Right cardiac atrium (tissue), 5 donors: ENCODE measurements around the gene KMO. TPM values are rescaled to one million over a fixed set of nuclear protein-coding genes. Genes with fewer than 3 reads are reported as not detected.

Experiments used
- ATAC-seq, 2 donors: fragments of 200-7000 bp; cut with Tn5 transposase; one replicate each; pipeline versions ENCODE4 v1.8.0 to v1.9.1; 2020; ENCODE audit warnings: moderate library complexity in 2 of 2, mild to moderate bottlenecking in 1 of 2
- DNase-seq, 3 donors: peaks; one replicate each; pipeline ENCODE4 v3.0.0-alpha.2; 2020
- H3K27ac ChIP-seq: one replicate; pipeline ENCODE4 v1.5.1; 2013; ENCODE audit warnings: mild to moderate bottlenecking, low read length, control low read depth, moderate library complexity
- H3K27me3 ChIP-seq: one replicate; pipeline ENCODE4 v1.6.1; 2013; ENCODE audit not compliant: control insufficient read depth, insufficient read depth
- H3K4me1 ChIP-seq: one replicate; pipeline ENCODE4 v1.6.1; 2013; ENCODE audit warnings: low read length; ENCODE audit not compliant: control insufficient read depth, insufficient read depth
- H3K4me3 ChIP-seq: one replicate; pipeline ENCODE4 v1.5.1; 2013; ENCODE audit warnings: low read length, control low read depth
- H3K9me3 ChIP-seq: one replicate; pipeline ENCODE4 v1.6.1; 2013; ENCODE audit warnings: low read length; ENCODE audit not compliant: control insufficient read depth
- WGBS: extraction: QIAGEN DNeasy Blood & Tissue Kit; methylation state at CpG from one replicate; pipeline ENCODE4 v1.1.7; 2013; 5-methylcytosine and 5-hydroxymethylcytosine counted together
- intact Hi-C, 4 donors: fragments of 100-400 bp; cut with DNase I; formaldehyde crosslinking; loops; one replicate each; pipeline versions ENCODE4 v1.11.0 to v1.14.0; 2022 to 2023
- long read RNA-seq, 4 donors: library from polyadenylated mRNA; unstranded; transcript quantifications; one replicate each; pipeline ENCODE4 v2.0.0, GENCODE V29; 2020 to 2021
- polyA plus RNA-seq: library from polyadenylated mRNA; stranded (reverse); fragments of 200-250 nt; gene quantifications from one replicate; pipeline ENCODE4 v1.2.3, GENCODE V29; 2013
- total RNA-seq, 4 donors: library from RNA; stranded (reverse); fragmentation: NEBNext Ultra II Directional; extraction: Animal tissue kit (Norgen Biotek cat#: 25700); gene quantifications; one replicate each; pipeline ENCODE4 v1.2.1, GENCODE V29; 2021
- donor health status: healthy with polysubstance abuse.
- donor health status: DM: no; HTN: yes; CAD: no.
- donor health status: DM: no; HTN: no; CAD: no.
- donor health status: DM: no; HTN: yes; CAD: no; lungs with severe emphysema.
- donor health status: DM: yes; HTN: yes; CAD: no.

KMO gene
- total RNA-seq = 1 to 10 TPM in 1 of 4 donors, under 1 TPM in 3; 0.63 to 1.5 (median 0.79) TPM
- 0.29 TPM for polyA plus RNA-seq
- long read RNA-seq, donor 1, full-length matches to known transcripts = 1 of 1 reads
- long read RNA-seq, donor 1, partial matches to known transcripts = 0 of 1 reads
- long read RNA-seq, donor 1, other reads (novel, unspliced or antisense) = 0 of 1 reads
- long read RNA-seq, donor 2 = 0 reads
- long read RNA-seq, donor 3 = 0 reads
- long read RNA-seq, donor 4 = 0 reads

DNA sequence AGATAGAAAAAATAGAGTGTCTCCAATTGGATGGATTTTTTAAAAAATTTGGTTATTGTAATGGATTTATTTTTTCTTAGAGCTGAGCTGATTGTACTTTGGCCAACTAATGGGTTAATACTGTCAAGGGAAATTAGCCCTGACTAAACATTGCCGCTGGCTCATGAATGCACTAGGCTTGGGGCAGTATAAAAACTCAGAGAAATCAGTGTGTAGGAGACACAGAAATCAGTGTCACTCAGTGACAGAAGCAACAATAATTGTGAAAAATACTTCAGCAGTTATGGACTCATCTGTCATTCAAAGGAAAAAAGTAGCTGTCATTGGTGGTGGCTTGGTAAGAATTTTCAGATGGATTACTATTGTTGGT is at the start of gene KMO:
KMO (plus strand) TSS at position 217 of the 370 bp plus-strand sequence; CDS start at position 284, 67 bp downstream.
- DNase-seq (no peak), ATAC-seq (peak in 1 of 2 donors; percentile 56)
- H3K4me3 ChIP-seq = peak within 1 kb of the TSS; percentile 95
- H3K27ac ChIP-seq = no peak within 1 kb of the TSS
- no peaks in the 10 kb centered on the region for H3K4me1 ChIP-seq
- no peaks in the 10 kb centered on the region for H3K9me3 ChIP-seq
- intact Hi-C loops = loop anchor here in 2 of 4 donors (10.0 kb wide), 2 partner anchors 83 to 93 kb away; no protein-coding TSS in a partner anchor
- H3K27me3 ChIP-seq = no peaks in the 10 kb centered on the region
- whole genome bisulfite sequencing = 3% methylated on average over 1 of the region's 1 CpG

DNA sequence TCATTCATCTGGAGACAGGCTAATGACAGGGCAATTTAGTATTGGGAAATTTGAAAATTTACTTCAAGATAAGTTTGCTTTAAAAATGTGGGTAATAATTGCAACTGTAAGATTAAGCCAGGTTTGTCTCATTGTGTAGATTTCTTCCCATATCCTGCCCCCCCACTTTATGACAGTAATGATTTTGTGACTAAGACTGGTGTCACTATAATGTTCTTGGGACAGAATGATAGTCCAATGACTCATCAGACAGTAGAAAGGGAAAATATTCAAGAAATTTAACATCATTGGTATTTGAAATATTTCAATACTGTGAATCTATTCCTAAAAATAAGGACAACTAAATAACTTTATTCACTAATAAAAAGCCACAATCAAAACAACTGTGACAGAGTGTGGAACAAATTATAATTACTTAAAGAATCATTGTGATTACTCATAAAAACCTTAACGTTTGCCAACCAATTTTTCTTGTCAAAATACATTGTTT is 49.4 kb upstream of the KMO start:
- WGBS = 52% methylated on average over 1 of the region's 1 CpG
- Histone ChIP-seq H3K27me3 (no peaks in the 10 kb centered on the region), H3K27ac (no peak overlapping the region), H3K4me3 (no peak overlapping the region), H3K9me3 (no peaks in the 10 kb centered on the region), H3K4me1 (no peaks in the 10 kb centered on the region)
- ATAC-seq (no peak), DNase-seq (no peak)
- intact Hi-C loops = no loop called here

DNA sequence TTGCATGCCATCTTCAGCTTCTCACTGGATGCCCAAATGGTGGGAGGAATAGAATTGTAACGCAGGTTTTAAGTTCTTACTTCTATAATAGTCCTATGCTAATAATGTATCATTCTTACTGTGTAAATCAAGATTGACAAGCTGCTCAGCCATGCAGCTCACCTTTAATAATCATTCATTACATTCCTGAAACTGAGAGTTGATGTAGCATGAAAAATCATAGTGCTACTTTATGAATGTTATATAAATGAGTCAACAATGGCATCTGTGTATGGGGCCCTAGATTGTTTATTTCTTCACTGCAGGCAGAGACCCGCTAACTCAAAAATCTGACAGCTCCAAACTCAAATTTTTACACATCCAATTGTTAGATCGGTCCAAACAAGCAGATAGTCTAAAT is 47.0 kb upstream of the KMO start:
- no peak overlapping the region for H3K27ac ChIP-seq
- 96% methylated on average over 3 of the region's 3 CpGs for WGBS
- DNase-seq = no peak
- intact Hi-C loops = no loop called here
- no peak for ATAC-seq
- no peak overlapping the region for H3K4me3 ChIP-seq
- no peaks in the 10 kb centered on the region for H3K27me3 ChIP-seq
- H3K9me3 ChIP-seq = no peaks in the 10 kb centered on the region
- H3K4me1 ChIP-seq = no peaks in the 10 kb centered on the region

GRCh38 chr1:241485554-241485992 is 46.6 kb upstream of the KMO start:
- no peaks in the 10 kb centered on the region for H3K4me1 ChIP-seq
- WGBS = 87% methylated on average over 4 of the region's 4 CpGs
- no peak for DNase-seq
- no peaks in the 10 kb centered on the region for H3K27me3 ChIP-seq
- no peak overlapping the region for H3K27ac ChIP-seq
- ATAC-seq = no peak
- intact Hi-C loops = no loop called here
- H3K4me3 ChIP-seq = no peak overlapping the region
- no peaks in the 10 kb centered on the region for H3K9me3 ChIP-seq

GRCh38 chr1:241488739-241489138 is 43.4 kb upstream of the KMO start:
- Histone ChIP-seq H3K27me3 (no peaks in the 10 kb centered on the region), H3K27ac (no peak overlapping the region), H3K4me3 (no peak overlapping the region), H3K4me1 (no peaks in the 10 kb centered on the region), H3K9me3 (no peaks in the 10 kb centered on the region)
- intact Hi-C loops = no loop called here
- DNase-seq (no peak), ATAC-seq (no peak)
- WGBS = 94% methylated on average over 1 of the region's 1 CpG

DNA sequence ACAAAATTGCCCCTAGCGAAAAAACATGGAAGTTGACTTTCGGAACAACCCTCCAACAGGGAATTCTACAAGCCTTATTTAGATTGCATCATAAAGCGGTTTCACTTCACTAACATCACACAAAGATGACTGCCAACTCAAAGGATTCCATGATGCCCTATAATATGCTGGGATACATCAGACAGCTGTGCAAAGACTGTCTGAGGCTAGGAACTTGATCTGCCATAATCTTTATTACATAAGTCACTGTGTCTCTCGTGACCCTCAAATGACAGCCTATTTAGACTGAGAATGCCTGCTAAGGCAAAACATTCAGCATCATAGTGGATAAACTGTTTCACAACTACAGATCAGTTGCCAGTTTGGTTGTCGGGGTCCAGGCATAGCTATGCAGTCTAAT is 36.4 kb upstream of the KMO start:
- 92% methylated on average over 5 of the region's 5 CpGs for WGBS
- no peak overlapping the region for H3K4me3 ChIP-seq
- H3K4me1 ChIP-seq = no peaks in the 10 kb centered on the region
- intact Hi-C loops = no loop called here
- DNase-seq (no peak), ATAC-seq (no peak)
- H3K27me3 ChIP-seq = no peaks in the 10 kb centered on the region
- H3K9me3 ChIP-seq = no peaks in the 10 kb centered on the region
- no peak overlapping the region for H3K27ac ChIP-seq

GRCh38 chr1:241499910-241500309 is 32.3 kb upstream of the KMO start:
- DNase-seq = no peak
- 88% methylated on average over 2 of the region's 2 CpGs for WGBS
- Histone ChIP-seq H3K27me3 (no peaks in the 10 kb centered on the region), H3K4me1 (no peaks in the 10 kb centered on the region), H3K27ac (no peak overlapping the region), H3K9me3 (no peaks in the 10 kb centered on the region), H3K4me3 (no peak overlapping the region)
- ATAC-seq = no peak
- intact Hi-C loops = no loop called here

- no peak overlapping the region for H3K4me3 ChIP-seq
- H3K27me3 ChIP-seq = no peaks in the 10 kb centered on the region
- WGBS = 95% methylated on average over 6 of the region's 6 CpGs
Measured at GRCh38 chr1:241503444-241503843, 28.7 kb upstream of the KMO start.

GRCh38 chr1:241507189-241507863 is 24.9 kb upstream of the KMO start:
- no peak for DNase-seq
- WGBS = 87% methylated on average over 2 of the region's 2 CpGs
- Histone ChIP-seq H3K9me3 (no peaks in the 10 kb centered on the region), H3K4me3 (no peak overlapping the region), H3K4me1 (no peaks in the 10 kb centered on the region), H3K27ac (no peak overlapping the region), H3K27me3 (no peaks in the 10 kb centered on the region)
- intact Hi-C loops = no loop called here
- ATAC-seq = no peak

More at GRCh38 chr1:241503444-241503843, 28.7 kb upstream of the KMO start:
- intact Hi-C loops = no loop called here
- ATAC-seq (no peak), DNase-seq (no peak)
- Histone ChIP-seq H3K27ac (no peak overlapping the region), H3K4me1 (no peaks in the 10 kb centered on the region), H3K9me3 (no peaks in the 10 kb centered on the region)

DNA sequence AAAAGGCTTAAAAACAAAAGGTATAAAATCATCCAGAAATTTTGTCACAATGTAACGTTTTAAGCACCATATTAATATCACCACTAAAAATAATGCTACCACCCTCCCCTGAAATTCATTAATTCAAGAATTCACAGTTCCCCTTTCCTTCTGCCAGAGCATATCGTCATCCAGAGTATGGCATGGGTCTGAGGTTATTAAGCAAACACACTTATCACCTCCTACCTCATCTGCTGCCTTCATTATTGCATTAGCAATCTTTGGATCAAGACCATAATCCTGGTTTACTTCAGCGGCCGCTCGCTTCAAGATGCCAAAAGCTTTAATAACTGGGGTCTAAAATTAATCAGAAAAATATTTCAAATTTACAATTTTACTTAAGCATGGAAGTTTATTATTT is 18.8 kb upstream of the KMO start:
- Histone ChIP-seq H3K4me1 (no peaks in the 10 kb centered on the region), H3K27ac (no peak overlapping the region), H3K27me3 (no peaks in the 10 kb centered on the region), H3K4me3 (no peak overlapping the region), H3K9me3 (no peaks in the 10 kb centered on the region)
- intact Hi-C loops = no loop called here
- 88% methylated on average over 5 of the region's 5 CpGs for WGBS
- ATAC-seq (no peak), DNase-seq (no peak)

- no peaks in the 10 kb centered on the region for H3K4me1 ChIP-seq
- peak; percentile 57 to 71 for ATAC-seq
- intact Hi-C loops = no loop called here
- DNase-seq = peak in 1 of 3 donors; percentile 30
- H3K27ac ChIP-seq = peak overlapping the region; percentile 77
- no peaks in the 10 kb centered on the region for H3K27me3 ChIP-seq
- no peaks in the 10 kb centered on the region for H3K9me3 ChIP-seq
- H3K4me3 ChIP-seq = peak overlapping the region; percentile 86
- 3% methylated on average over 28 of the region's 28 CpGs for WGBS
Measured at GRCh38 chr1:241518476-241519307, 13.5 kb upstream of the KMO start.
